Testis (tissue), 2 donors: Measurements from ENCODE around the gene PSORS1C1.

Source experiments
- CTCF ChIP-seq, 3 experiments: fragments of 450-650 bp in 2 of 3; fragments of 200-600 bp in 1 of 3; sonication (generic) in 1 of 3; IDR thresholded peaks; one replicate each; pipeline ENCODE4 v1.5.1; 2016 to 2019; ENCODE audit warnings: antibody characterized with exemption in 3 of 3, mild to moderate bottlenecking in 2 of 3, moderate library complexity in 1 of 3
- POLR2A ChIP-seq: fragments of 450-650 bp; IDR thresholded peaks from one replicate; pipeline ENCODE4 v1.6.1; 2017; ENCODE audit warnings: antibody characterized with exemption, mild to moderate bottlenecking, moderate library complexity

GRCh38 chr6:31130751-31131150, 16.2 kb downstream of the PSORS1C1 start:
- TF ChIP-seq CTCF (IDR thresholded peaks at IDR 0.05): no peak
- no peak for TF ChIP-seq POLR2A
